Astrocyte (in vitro differentiated cells and primary cell): ENCODE measurements around the gene TFF1.

Source experiments
- EZH2 ChIP-seq: IDR thresholded peaks from 2 replicates; pipeline ENCODE4 v1.6.1; 2012; ENCODE audit warnings: mild to moderate bottlenecking, low read length, inconsistent platforms; ENCODE audit not compliant: insufficient read depth
- TF ChIP-seq, protein P1 (sequence below): IDR thresholded peaks from 2 replicates; pipeline ENCODE4 v1.5.1; 2011; ENCODE audit warnings: low read depth, mild to moderate bottlenecking, inconsistent platforms, low read length, moderate library complexity; ENCODE audit not compliant: insufficient read depth

- TF ChIP-seq, protein P1, sequence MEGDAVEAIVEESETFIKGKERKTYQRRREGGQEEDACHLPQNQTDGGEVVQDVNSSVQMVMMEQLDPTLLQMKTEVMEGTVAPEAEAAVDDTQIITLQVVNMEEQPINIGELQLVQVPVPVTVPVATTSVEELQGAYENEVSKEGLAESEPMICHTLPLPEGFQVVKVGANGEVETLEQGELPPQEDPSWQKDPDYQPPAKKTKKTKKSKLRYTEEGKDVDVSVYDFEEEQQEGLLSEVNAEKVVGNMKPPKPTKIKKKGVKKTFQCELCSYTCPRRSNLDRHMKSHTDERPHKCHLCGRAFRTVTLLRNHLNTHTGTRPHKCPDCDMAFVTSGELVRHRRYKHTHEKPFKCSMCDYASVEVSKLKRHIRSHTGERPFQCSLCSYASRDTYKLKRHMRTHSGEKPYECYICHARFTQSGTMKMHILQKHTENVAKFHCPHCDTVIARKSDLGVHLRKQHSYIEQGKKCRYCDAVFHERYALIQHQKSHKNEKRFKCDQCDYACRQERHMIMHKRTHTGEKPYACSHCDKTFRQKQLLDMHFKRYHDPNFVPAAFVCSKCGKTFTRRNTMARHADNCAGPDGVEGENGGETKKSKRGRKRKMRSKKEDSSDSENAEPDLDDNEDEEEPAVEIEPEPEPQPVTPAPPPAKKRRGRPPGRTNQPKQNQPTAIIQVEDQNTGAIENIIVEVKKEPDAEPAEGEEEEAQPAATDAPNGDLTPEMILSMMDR = no peak
- TF ChIP-seq EZH2 = no peak
These were observed 19.9 kb downstream of the TFF1 start for GRCh38 chr21:42346441-42346840.
